ENCODE results near the gene CDRT4. TPM values are rescaled to one million over a fixed set of nuclear protein-coding genes. Genes with fewer than 3 reads are reported as not detected.
"Not testable (repeated sequence)": the region's sequence is repeated elsewhere in the genome, so short reads cannot be mapped to it uniquely, and the experiment has no call there.

Gene CDRT4
- 1.7 TPM for polyA plus RNA-seq (2013, experiment 1 of 2; ENCODE audit: insufficient read length)
- 0.57 TPM for polyA plus RNA-seq (2013, experiment 2 of 2; ENCODE audit: insufficient read length)

GRCh38 chr17:15467592-15467991 is at the start of gene CDRT4:
Gene CDRT4, minus strand, starts transcription at chr17:15467621. Its CDS starts 27,383 bp downstream, at chr17:15440238.
- DNase-seq, result no peak

GRCh38 chr17:15516150-15516549 is 48.7 kb upstream of the CDRT4 start:
- DNase-seq, result peak; percentile 35

GRCh38 chr17:15514469-15514868 is 47.0 kb upstream of the CDRT4 start:
- DNase-seq, result no peak

DNA sequence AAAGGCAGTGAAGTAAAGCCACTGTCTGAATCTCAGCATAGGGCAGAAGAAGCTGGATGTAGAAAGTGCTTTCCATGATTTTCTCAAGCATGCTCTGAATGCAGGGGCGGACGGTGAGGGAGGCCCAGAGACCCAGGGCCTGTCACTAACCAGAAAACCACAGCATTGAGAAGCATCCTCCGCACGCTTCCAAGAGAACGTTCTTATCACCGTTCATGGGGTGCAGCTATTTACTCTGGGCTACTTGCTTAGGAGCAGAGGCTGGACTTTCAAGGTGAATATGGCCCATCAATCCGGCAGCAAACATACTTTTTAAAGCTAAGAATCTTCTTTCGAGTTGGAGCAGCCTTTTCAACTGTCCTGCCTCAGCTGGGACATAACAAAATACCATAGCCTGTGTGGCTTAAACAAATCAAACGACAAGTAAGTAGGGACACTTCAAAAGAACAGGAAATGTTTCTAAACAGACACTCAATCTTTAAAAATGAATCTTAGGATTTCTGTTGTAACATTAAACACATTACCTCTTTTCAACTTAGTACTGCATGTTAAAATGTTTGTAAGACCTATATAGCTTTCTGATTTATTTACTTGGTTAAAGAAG is 46.5 kb upstream of the CDRT4 start:
- no peak for DNase-seq

GRCh38 chr17:15513058-15513791 is 45.8 kb upstream of the CDRT4 start:
- DNase-seq, result peak; percentile 50

DNA sequence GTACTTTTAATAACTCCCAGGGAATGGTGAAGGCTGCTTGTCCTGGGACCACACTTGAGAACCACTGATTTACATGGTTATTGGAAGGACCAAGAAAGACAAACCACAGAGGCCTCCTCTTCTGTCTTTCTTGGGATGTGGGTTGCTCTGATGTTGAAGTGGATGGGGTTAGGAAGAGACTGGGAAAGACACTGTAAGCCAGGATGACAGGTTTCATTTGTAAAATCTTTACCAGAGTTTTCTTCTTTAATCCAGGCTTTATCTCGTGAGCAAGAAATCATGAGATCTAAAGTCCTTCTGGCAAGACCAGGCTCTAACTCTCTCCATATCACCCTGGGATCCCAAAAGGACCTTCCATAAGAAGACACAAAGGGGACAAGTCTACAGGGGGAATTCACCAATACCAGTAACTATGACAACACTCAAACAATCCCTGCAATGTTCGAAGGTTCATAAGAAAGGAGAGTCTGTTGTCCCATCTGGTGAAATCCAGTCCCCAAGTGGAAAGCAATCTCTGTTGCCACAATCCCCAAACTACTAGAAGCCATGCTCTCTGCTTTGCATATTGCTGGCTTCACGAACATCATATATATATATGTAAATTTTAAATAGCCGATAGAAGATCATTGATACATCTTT is 44.8 kb upstream of the CDRT4 start:
- DNase-seq, result no peak

DNA sequence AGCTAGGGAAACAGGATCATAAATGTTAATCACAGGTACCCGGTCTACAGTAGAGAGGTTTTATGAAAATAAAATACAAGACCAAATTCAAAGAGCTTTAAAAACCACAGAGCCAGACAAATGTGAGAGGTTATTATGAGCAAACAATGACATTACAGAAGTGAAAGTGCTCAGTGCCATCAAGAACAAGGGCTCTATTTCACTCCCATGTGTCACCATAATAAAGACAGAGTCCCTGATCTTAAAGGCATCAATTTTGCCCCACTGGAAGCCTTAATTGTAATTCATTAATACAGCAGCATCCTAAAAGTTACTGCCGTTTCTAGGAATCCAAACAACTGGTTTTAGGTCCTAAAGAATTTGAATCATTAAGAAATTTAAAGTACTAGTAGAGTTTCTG is 43.7 kb upstream of the CDRT4 start:
- DNase-seq, result no peak

DNA sequence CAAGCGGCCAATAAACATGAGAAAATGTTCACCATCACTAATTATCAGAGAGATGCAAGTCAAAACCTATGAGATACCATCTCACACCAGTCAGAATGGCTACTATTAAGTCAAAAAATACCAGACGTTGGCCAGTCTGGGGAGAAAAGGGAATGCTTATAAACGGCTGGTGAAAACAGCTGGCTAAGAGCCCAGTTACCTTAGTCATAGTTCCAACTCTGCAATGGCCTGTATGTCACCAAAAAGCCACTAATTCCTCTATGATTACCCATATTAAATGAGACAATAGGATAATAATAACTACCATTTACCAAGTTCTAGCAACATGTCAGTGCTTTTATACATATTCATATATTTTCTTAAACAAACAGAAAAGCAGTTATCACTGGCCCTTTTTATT is 42.9 kb upstream of the CDRT4 start:
- DNase-seq, result peak; percentile 86

GRCh38 chr17:15509095-15509494 is 41.7 kb upstream of the CDRT4 start:
- no peak for DNase-seq

DNA sequence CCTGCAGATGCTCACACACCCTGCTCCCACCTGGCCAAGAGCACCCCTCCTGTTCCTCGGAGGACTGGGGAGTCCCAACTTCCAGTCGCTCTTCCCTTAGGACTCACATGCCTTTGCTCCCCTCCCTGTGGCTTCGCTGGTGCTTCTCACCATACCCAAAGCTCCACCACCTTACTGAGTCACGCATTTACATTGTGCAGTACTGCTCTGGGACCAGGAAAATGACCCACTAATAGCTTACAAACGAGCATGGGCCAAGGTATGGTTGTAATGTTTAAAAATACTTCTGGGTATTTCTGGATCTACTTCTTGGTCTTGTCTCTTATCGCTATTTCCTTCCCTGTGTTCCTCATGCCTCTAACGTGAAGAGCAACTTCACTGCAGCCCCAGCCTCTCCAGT is 41.0 kb upstream of the CDRT4 start:
- DNase-seq, result no peak

GRCh38 chr17:15507896-15508295 is 40.5 kb upstream of the CDRT4 start:
- no peak for DNase-seq

- no peak for DNase-seq
Observed at GRCh38 chr17:15507001-15507400, 39.6 kb upstream of the CDRT4 start.

DNA sequence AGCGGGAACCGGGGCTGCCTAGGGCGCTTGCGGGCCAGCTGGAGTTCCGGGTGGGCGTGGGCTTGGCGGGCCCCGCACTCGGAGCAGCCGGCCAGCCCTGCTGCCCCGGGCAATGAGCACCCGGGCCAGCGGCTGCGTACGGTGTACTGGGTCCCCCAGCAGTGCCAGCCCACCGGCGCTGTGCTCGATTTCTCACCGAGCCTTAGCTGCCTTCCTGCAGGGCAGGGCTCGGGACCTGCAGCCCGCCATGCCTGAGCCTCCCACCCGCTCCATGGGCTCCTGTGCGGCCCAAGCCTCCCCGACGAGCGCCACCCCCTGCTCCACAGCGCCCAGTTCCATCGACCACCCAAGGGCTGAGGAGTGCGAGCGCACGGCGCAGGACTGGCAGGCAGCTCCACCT is 38.3 kb upstream of the CDRT4 start:
- DNase-seq, result not testable (repeated sequence)

- no peak for DNase-seq
Observed at GRCh38 chr17:15503731-15504130, 36.3 kb upstream of the CDRT4 start.

DNA sequence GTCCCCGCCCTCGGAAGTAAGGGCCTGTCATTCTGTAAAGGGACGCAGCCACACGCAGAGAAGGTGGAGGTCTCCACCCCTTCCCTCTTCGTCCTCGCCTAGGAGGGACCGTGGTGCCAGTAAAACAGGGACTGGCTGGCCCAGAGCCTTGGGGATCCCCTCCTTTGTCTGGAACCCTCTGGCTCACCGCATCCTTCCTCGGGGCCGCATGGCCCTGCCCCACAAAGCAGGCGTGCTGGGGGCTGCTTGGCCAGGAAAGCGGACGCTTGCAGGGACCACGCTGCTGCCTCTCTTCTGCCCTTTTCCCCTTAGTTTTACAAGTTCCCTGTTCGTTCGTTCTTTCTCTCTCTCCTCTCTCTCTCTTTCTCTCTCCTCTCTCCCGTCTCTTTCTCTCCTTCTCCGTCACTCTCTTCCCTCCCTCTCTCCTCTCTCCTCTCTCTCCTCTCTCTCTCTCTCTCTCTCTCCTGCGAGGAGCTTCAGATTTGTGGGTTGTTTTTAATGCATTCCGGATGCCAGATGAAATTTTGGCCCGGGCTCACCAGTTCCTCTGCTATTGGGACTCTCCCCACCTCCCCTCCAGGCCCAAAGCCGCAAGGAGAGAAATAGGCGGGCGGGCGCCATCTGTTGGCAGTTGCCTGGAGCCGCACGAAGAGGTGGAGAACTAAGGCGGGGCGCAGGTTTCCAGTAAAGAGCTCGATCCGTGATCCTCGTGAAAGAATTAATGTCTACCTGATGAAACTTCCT is 35.1 kb upstream of the CDRT4 start:
- peak; percentile 98 for DNase-seq

GRCh38 chr17:15501793-15502192 is 34.4 kb upstream of the CDRT4 start:
- DNase-seq, result no peak

- no peak for DNase-seq
Observed at GRCh38 chr17:15501282-15501681, 33.9 kb upstream of the CDRT4 start.

DNA sequence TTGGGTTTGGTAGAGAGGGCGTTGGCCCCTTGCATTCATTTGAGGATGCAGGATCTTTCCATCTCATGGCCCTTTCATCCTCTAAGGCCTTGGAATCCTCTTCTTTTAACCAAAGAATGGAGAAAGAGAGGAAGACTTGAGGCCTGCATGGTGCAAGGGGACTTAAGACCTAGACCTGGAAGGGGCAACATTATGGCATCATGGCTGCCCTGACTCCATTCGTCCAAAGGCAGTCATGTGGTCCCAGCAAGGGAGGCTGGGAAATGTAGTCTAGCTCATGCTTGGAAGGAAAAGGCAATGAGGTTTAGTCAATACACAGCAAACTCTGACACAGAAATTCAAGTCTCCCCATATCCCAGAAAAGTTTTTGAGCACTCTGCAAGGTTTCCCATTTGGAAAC is 30.7 kb upstream of the CDRT4 start:
- no peak for DNase-seq

DNA sequence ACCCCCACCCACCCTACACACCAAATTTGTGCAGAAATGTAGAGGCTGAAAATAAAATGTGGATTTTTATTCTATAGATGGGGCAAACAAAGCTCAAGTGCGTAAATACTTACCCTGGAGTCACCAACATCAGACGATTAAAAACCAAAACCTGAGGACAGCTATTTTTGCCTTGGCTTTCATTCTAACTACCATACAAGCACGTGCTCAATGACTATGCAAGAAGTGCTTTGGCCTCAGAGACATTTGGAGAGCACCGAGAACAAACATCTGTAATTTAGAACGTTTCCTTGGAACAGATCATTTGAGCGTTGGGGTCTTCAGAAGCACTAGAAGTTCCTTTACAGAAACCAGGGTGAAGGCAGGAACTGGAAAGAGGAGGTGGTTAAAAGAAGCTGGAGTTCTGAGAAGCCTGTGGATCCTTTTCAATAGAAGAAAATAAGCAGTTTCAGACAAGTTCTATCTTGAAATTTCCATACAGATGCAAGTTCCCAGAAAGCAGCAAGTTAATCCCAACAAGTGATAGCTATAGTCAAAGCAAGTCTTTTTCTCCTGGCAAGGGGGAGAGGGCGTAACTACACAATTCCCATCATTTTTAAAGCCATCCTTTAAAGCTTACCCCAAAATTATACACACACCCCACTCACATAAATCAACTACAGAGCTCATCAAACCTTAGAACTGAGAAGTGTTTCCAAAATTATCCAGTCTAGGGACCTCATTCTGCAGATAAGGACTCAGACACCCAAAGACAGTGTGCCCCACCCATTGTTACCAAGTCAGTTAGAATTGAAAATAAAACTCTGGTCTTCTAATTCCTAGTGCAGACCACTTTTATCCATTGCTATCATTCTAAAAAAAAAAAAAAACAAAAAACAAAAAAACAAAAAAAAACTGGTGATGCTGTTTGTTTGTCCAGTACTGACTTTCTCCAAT is 29.6 kb upstream of the CDRT4 start:
- no peak for DNase-seq

DNA sequence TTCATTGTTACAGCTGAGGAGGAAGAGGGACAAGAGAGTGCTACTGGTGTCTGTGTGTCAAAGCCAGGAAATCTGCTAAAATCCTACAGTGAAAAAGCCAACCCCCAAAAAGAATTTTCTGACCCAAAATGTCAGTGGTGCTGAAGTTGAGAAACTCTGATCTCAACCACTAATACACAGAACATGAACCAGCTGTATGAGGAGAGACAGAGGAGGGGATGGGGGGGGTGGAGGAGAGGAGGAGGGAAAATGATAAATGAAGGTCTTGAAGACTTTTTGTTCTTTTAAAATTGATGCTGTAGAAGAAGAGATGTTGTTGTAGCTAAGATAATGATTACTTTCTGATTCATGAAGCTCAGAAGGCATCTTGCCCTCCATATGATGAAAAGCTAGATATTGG is 27.4 kb upstream of the CDRT4 start:
- no peak for DNase-seq

DNA sequence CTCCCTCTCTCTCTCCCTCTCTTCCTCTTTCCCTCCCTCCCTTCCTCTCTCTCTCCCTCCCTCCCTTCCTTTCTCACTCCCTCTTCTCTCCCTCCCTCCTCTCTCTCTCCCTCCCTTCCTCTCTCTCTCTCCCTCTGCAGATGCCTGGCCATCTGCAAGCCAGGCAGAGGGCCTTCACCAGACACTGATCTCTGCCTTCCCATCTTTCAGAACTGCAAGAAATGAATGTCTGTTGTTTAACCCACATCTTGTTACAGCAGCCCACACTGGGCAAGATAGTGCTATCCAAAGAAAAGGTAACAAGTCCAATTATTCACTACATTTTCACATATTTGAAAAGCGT is 26.2 kb upstream of the CDRT4 start:
- no peak for DNase-seq

Data from fibroblast of skin of scalp (primary cell).